ENCODE results near the gene RGS1. TPM values are rescaled to one million over a fixed set of nuclear protein-coding genes. Genes with fewer than 3 reads are reported as not detected.

Gene RGS1
- polyA plus RNA-seq, 1 of the 3 experiments (the other 2 are of a cell fraction), result 0.12 TPM

DNA sequence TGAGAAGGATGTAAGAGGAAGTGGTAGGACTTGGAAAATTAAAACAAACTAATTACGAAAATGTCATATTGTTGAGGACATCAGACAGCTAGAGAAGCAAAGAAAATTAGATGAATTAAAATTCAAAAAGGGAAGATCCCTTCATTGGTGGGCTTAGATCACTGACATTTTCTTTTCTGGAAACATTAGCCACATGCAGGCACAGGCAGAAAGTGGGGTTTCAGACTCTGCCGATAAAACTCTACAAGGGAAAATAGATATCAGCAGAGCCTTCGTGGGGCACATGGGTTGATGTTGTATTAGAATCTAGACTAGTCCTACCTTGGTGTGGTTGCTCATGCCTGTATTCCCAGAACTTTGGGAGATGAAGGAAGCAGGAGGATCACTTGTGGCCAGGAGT lies 12.4 kb upstream of the RGS1 start:
- no peak overlapping the region for H3K4me2 ChIP-seq
- H4K20me1 ChIP-seq (ENCODE audit: insufficient read depth), result no peaks in the 10 kb centered on the region
- H3K9me3 ChIP-seq, result no peaks in the 10 kb centered on the region
- H3K27me3 ChIP-seq (ENCODE audit: insufficient read depth), result no peaks in the 10 kb centered on the region
- H3K79me2 ChIP-seq (ENCODE audit: insufficient read depth), result no peaks in the 10 kb centered on the region
- ChIA-PET POLR2A (no interaction called here), CTCF (no interaction called here)
- H3K4me3 ChIP-seq (ENCODE audit: low read depth in 2 of 2, low read length in 1 of 2), result no peak overlapping the region
- H2AFZ ChIP-seq (ENCODE audit: low read depth), result no peak overlapping the region
- no peak overlapping the region for H3K27ac ChIP-seq (ENCODE audit: low read depth in 2 of 2, low read length in 1 of 2)
- H3K9ac ChIP-seq, result no peak overlapping the region
- no peaks in the 10 kb centered on the region for H3K36me3 ChIP-seq (replicated peaks in 1 of 2; ENCODE audit: control insufficient read depth in 1 of 2, insufficient read depth in 2 of 2, low read length in 1 of 2)
- H3F3A ChIP-seq (replicated peaks; ENCODE audit: insufficient read depth), result peaks cover 34% of the 10 kb centered on the region
- peaks cover 2 to 24% of the 10 kb centered on the region in 2 experiments for H3K4me1 ChIP-seq (ENCODE audit: control insufficient read depth in 1 of 2, insufficient read depth in 2 of 2, low read depth in 1 of 2, low read length in 1 of 2)
- no peaks in the 10 kb centered on the region for H3K9me2 ChIP-seq
- TF ChIP-seq RAD21 (IDR thresholded peaks at IDR 0.05; ENCODE audit: low read length) (no peak), RFX5 (IDR thresholded peaks at IDR 0.05; ENCODE audit: low read length) (no peak), CHD2 (IDR thresholded peaks at IDR 0.05; ENCODE audit: low read length, partially characterized antibody) (no peak)
- TF ChIP-seq, protein P1, sequence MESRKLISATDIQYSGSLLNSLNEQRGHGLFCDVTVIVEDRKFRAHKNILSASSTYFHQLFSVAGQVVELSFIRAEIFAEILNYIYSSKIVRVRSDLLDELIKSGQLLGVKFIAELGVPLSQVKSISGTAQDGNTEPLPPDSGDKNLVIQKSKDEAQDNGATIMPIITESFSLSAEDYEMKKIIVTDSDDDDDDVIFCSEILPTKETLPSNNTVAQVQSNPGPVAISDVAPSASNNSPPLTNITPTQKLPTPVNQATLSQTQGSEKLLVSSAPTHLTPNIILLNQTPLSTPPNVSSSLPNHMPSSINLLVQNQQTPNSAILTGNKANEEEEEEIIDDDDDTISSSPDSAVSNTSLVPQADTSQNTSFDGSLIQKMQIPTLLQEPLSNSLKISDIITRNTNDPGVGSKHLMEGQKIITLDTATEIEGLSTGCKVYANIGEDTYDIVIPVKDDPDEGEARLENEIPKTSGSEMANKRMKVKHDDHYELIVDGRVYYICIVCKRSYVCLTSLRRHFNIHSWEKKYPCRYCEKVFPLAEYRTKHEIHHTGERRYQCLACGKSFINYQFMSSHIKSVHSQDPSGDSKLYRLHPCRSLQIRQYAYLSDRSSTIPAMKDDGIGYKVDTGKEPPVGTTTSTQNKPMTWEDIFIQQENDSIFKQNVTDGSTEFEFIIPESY (IDR thresholded peaks at IDR 0.05; ENCODE audit: borderline replicate concordance, low read depth), result no peak
- 92% methylated on average over 3 of the region's 3 CpGs for WGBS (ENCODE audit: low lambda C conversion rate)
- no peak for DNase-seq

DNA sequence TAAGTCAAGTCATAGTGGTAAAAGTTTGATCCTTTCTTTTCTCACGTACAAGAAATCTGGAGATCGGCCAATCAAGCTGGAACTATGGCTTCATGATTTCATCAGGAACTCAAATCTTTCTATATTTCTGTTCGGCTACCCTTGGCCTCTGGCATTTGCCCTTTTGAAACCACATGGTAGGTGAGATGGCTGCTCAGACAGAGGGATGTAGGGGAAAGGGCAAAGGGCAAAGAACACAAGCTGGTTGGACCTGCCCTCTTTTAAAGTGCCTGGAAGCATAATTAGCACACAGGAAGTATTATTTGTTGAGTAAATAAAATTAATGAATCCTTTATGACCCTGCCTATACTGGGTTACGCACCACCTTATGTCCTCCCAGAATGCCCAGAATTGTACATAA lies 11.5 kb upstream of the RGS1 start:
- H3K27ac ChIP-seq (ENCODE audit: low read depth in 2 of 2, low read length in 1 of 2), result no peak overlapping the region
- CTCF ChIA-PET, result no interaction called here
- TF ChIP-seq EZH2phosphoT487 (IDR thresholded peaks at IDR 0.05; ENCODE audit: borderline replicate concordance, low read depth), result no peak

DNA sequence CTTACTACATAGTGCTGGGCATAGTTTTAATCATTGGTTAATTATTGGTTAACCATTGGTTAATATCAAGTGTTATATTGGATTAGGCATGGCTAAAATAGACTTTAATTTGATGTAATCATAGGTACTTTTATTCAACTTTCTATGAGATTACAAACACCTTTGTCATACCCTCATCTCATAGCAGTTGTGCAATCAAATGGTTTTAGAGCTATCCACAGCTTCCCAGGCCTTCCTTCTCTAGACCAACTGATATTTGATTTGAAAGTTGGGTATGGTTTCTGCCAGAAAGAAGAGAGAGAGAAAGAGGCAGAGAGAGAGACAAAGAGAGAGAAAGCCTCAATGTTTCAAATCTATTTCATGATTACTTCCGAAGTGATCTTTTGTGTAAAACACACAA lies 9.6 kb upstream of the RGS1 start:
- no peaks in the 10 kb centered on the region for H3K27me3 ChIP-seq (ENCODE audit: insufficient read depth)
- H3K9me3 ChIP-seq, result no peaks in the 10 kb centered on the region
- no peak for TF ChIP-seq RCOR1 (IDR thresholded peaks at IDR 0.05; ENCODE audit: low read length)
- TF ChIP-seq FOXM1 (IDR thresholded peaks at IDR 0.05; ENCODE audit: low read depth), result no peak
- TF ChIP-seq, protein P2, sequence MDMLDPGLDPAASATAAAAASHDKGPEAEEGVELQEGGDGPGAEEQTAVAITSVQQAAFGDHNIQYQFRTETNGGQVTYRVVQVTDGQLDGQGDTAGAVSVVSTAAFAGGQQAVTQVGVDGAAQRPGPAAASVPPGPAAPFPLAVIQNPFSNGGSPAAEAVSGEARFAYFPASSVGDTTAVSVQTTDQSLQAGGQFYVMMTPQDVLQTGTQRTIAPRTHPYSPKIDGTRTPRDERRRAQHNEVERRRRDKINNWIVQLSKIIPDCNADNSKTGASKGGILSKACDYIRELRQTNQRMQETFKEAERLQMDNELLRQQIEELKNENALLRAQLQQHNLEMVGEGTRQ (IDR thresholded peaks at IDR 0.05; ENCODE audit: borderline replicate concordance, low read depth, low read length), result no peak
- H3K9me2 ChIP-seq, result no peaks in the 10 kb centered on the region
- WGBS (ENCODE audit: low lambda C conversion rate), result 96% methylated on average over 1 of the region's 1 CpG
- H3K79me2 ChIP-seq (ENCODE audit: insufficient read depth), result no peaks in the 10 kb centered on the region
- no peak overlapping the region for H3K9ac ChIP-seq
- no peaks in the 10 kb centered on the region for H4K20me1 ChIP-seq (ENCODE audit: insufficient read depth)
- H2AFZ ChIP-seq (ENCODE audit: low read depth), result no peak overlapping the region
- POLR2A ChIA-PET, result no interaction called here
- no peak overlapping the region for H3K4me2 ChIP-seq
- CTCF ChIA-PET, result no interaction called here
- peaks cover 7% of the 10 kb centered on the region for H3F3A ChIP-seq (replicated peaks; ENCODE audit: insufficient read depth)
- no peak for DNase-seq
- no peak overlapping the region for H3K4me3 ChIP-seq (ENCODE audit: low read depth in 2 of 2, low read length in 1 of 2)
- no peaks in the 10 kb centered on the region for H3K36me3 ChIP-seq (replicated peaks in 1 of 2; ENCODE audit: control insufficient read depth in 1 of 2, insufficient read depth in 2 of 2, low read length in 1 of 2)
- peaks cover 0 to 2% of the 10 kb centered on the region in 2 experiments; a peak in 1 of 4 replicates for H3K4me1 ChIP-seq (ENCODE audit: control insufficient read depth in 1 of 2, insufficient read depth in 2 of 2, low read depth in 1 of 2, low read length in 1 of 2)
- no peak overlapping the region for H3K27ac ChIP-seq (ENCODE audit: low read depth in 2 of 2, low read length in 1 of 2)

More for the DNA sequence above, 11.5 kb upstream of the RGS1 start:
- DNase-seq, result no peak
- WGBS (ENCODE audit: low lambda C conversion rate), result 92% methylated on average over 4 of the region's 4 CpGs
- H3K4me3 ChIP-seq (ENCODE audit: low read depth in 2 of 2, low read length in 1 of 2), result no peak overlapping the region
- peaks cover 24% of the 10 kb centered on the region for H3F3A ChIP-seq (replicated peaks; ENCODE audit: insufficient read depth)
- H3K9ac ChIP-seq, result no peak overlapping the region
- H3K79me2 ChIP-seq (ENCODE audit: insufficient read depth), result no peaks in the 10 kb centered on the region
- POLR2A ChIA-PET, result no interaction called here
- no peak overlapping the region for H2AFZ ChIP-seq (ENCODE audit: low read depth)
- no peaks in the 10 kb centered on the region for H3K36me3 ChIP-seq (replicated peaks in 1 of 2; ENCODE audit: control insufficient read depth in 1 of 2, insufficient read depth in 2 of 2, low read length in 1 of 2)
- H3K27me3 ChIP-seq (ENCODE audit: insufficient read depth), result no peaks in the 10 kb centered on the region
- H3K4me1 ChIP-seq (ENCODE audit: control insufficient read depth in 1 of 2, insufficient read depth in 2 of 2, low read depth in 1 of 2, low read length in 1 of 2), result peaks cover 2 to 14% of the 10 kb centered on the region in 2 experiments
- no peak overlapping the region for H3K4me2 ChIP-seq
- no peaks in the 10 kb centered on the region for H3K9me2 ChIP-seq
- H4K20me1 ChIP-seq (ENCODE audit: insufficient read depth), result no peaks in the 10 kb centered on the region
- no peaks in the 10 kb centered on the region for H3K9me3 ChIP-seq

Data from SK-N-SH (cell line).